ENCODE data around the gene MOB2.

MOB2 gene

GRCh38 chr11:1532014-1532586 lies 45.5 kb upstream of the MOB2 start:
- Histone ChIP-seq H3K36me3 (no peaks in the 10 kb centered on the region), H3K9me3 (no peaks in the 10 kb centered on the region), H3K4me1 (peaks cover 5% of the 10 kb centered on the region; the same call in 1 of the 2 replicates), H3K4me3 (ENCODE audit: low read depth, low read length) (no peak overlapping the region), H3K27me3 (no peaks in the 10 kb centered on the region)
- no peak for TF ChIP-seq CTCF (IDR thresholded peaks at IDR 0.05; ENCODE audit: low read depth, low read length)
- DNase-seq: peak; percentile 65

GRCh38 chr11:1531449-1532013 lies 45.0 kb upstream of the MOB2 start:
- Histone ChIP-seq H3K4me3 (ENCODE audit: low read depth, low read length) (no peak overlapping the region), H3K36me3 (no peaks in the 10 kb centered on the region), H3K9me3 (no peaks in the 10 kb centered on the region), H3K4me1 (peaks cover 5% of the 10 kb centered on the region; the same call in 1 of the 2 replicates), H3K27me3 (no peaks in the 10 kb centered on the region)
- TF ChIP-seq CTCF (IDR thresholded peaks at IDR 0.05; ENCODE audit: low read depth, low read length): no peak
- peak; percentile 34 for DNase-seq

- no peaks in the 10 kb centered on the region for H3K9me3 ChIP-seq
- no peak overlapping the region for H3K4me3 ChIP-seq (ENCODE audit: low read depth, low read length)
- DNase-seq: no peak
- no peak for TF ChIP-seq CTCF (IDR thresholded peaks at IDR 0.05; ENCODE audit: low read depth, low read length)
- H3K4me1 ChIP-seq: peaks cover 5% of the 10 kb centered on the region; the same call in 1 of the 2 replicates
- H3K27me3 ChIP-seq: no peaks in the 10 kb centered on the region
- H3K36me3 ChIP-seq: no peaks in the 10 kb centered on the region
These were observed 44.3 kb upstream of the MOB2 start for GRCh38 chr11:1530686-1531448.

GRCh38 chr11:1529774-1530173 lies 43.2 kb upstream of the MOB2 start:
- no peak for DNase-seq
- no peaks in the 10 kb centered on the region for H3K27me3 ChIP-seq
- no peak overlapping the region for H3K4me3 ChIP-seq (ENCODE audit: low read depth, low read length)
- no peaks in the 10 kb centered on the region for H3K36me3 ChIP-seq
- no peak for TF ChIP-seq CTCF (IDR thresholded peaks at IDR 0.05; ENCODE audit: low read depth, low read length)
- peaks cover 5% of the 10 kb centered on the region; the same call in 1 of the 2 replicates for H3K4me1 ChIP-seq
- no peaks in the 10 kb centered on the region for H3K9me3 ChIP-seq

- H3K9me3 ChIP-seq: no peaks in the 10 kb centered on the region
- peaks cover 5% of the 10 kb centered on the region; the same call in 1 of the 2 replicates for H3K4me1 ChIP-seq
- H3K36me3 ChIP-seq: no peaks in the 10 kb centered on the region
- no peak for DNase-seq
- TF ChIP-seq CTCF (IDR thresholded peaks at IDR 0.05; ENCODE audit: low read depth, low read length): no peak
- H3K4me3 ChIP-seq (ENCODE audit: low read depth, low read length): no peak overlapping the region
- H3K27me3 ChIP-seq: no peaks in the 10 kb centered on the region
These were observed 42.7 kb upstream of the MOB2 start for GRCh38 chr11:1529286-1529685.

GRCh38 chr11:1528710-1529109 lies 42.1 kb upstream of the MOB2 start:
- Histone ChIP-seq H3K9me3 (no peaks in the 10 kb centered on the region), H3K27me3 (no peaks in the 10 kb centered on the region), H3K4me3 (ENCODE audit: low read depth, low read length) (no peak overlapping the region), H3K4me1 (peaks cover 5% of the 10 kb centered on the region; the same call in 1 of the 2 replicates), H3K36me3 (no peaks in the 10 kb centered on the region)
- no peak for DNase-seq
- TF ChIP-seq CTCF (IDR thresholded peaks at IDR 0.05; ENCODE audit: low read depth, low read length): no peak

Data from BE2C (cell line).